ENCODE results near the gene EIF3I.

DNA sequence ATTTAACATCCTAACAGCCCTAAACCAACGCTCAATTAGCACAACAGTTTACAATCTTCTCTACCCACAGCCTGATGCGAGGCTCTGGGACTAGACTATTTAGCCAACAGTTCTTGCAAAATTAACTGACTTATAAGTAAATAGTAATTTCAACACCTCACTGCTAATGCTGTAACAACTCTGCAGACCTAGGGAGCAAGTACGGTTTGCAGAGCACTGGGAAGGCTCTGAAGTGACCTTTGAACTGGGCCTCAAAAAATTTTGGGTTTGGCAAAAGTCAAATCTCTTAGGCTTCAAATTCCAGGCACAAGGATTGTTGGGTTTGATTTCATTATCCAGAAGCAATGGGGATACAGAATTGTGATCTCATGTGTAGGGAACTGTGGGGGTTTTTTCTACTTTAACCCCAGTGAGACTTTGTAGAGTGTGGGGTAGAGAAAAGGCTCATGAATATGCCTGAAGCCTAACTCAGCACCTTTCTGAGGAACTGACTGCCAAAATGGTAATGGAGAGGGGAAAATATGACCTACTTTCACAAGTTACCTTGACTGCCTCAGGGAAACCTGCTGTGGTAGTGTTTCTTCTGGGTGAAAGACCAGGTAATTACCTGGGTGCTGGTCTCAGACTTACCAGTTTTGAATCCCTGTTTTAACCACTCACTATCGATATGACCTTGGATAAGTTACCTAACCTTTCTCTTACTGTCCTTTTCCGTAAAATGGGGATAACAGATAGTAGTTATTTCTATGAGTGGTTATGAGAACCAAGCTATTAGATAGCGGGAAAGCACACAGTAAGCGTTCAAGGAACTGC is 43.6 kb upstream of the EIF3I start:
- TF ChIP-seq NRF1 (IDR thresholded peaks at IDR 0.05; ENCODE audit: low read depth, low read length) (no peak), SIN3A (IDR thresholded peaks at IDR 0.05; ENCODE audit: borderline replicate concordance, low read depth, low read length) (no peak), EP300 (IDR thresholded peaks at IDR 0.05; ENCODE audit: borderline replicate concordance in 1 of 2, low read depth in 1 of 2, low read length in 1 of 2) (no peak), JUND (IDR thresholded peaks at IDR 0.05) (no peak), FOXJ3 (CRISPR knock-in tag; IDR thresholded peaks at IDR 0.05) (no peak), GATA2 (CRISPR knock-in tag; IDR thresholded peaks at IDR 0.05) (no peak), YY1 (IDR thresholded peaks at IDR 0.05; ENCODE audit: low read depth) (no peak), NFIC (IDR thresholded peaks at IDR 0.05; ENCODE audit: borderline replicate concordance) (no peak)
- TF ChIP-seq, protein P1, sequence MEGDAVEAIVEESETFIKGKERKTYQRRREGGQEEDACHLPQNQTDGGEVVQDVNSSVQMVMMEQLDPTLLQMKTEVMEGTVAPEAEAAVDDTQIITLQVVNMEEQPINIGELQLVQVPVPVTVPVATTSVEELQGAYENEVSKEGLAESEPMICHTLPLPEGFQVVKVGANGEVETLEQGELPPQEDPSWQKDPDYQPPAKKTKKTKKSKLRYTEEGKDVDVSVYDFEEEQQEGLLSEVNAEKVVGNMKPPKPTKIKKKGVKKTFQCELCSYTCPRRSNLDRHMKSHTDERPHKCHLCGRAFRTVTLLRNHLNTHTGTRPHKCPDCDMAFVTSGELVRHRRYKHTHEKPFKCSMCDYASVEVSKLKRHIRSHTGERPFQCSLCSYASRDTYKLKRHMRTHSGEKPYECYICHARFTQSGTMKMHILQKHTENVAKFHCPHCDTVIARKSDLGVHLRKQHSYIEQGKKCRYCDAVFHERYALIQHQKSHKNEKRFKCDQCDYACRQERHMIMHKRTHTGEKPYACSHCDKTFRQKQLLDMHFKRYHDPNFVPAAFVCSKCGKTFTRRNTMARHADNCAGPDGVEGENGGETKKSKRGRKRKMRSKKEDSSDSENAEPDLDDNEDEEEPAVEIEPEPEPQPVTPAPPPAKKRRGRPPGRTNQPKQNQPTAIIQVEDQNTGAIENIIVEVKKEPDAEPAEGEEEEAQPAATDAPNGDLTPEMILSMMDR (IDR thresholded peaks at IDR 0.05): no peak
- TF ChIP-seq, protein P2, sequence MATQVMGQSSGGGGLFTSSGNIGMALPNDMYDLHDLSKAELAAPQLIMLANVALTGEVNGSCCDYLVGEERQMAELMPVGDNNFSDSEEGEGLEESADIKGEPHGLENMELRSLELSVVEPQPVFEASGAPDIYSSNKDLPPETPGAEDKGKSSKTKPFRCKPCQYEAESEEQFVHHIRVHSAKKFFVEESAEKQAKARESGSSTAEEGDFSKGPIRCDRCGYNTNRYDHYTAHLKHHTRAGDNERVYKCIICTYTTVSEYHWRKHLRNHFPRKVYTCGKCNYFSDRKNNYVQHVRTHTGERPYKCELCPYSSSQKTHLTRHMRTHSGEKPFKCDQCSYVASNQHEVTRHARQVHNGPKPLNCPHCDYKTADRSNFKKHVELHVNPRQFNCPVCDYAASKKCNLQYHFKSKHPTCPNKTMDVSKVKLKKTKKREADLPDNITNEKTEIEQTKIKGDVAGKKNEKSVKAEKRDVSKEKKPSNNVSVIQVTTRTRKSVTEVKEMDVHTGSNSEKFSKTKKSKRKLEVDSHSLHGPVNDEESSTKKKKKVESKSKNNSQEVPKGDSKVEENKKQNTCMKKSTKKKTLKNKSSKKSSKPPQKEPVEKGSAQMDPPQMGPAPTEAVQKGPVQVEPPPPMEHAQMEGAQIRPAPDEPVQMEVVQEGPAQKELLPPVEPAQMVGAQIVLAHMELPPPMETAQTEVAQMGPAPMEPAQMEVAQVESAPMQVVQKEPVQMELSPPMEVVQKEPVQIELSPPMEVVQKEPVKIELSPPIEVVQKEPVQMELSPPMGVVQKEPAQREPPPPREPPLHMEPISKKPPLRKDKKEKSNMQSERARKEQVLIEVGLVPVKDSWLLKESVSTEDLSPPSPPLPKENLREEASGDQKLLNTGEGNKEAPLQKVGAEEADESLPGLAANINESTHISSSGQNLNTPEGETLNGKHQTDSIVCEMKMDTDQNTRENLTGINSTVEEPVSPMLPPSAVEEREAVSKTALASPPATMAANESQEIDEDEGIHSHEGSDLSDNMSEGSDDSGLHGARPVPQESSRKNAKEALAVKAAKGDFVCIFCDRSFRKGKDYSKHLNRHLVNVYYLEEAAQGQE (IDR thresholded peaks at IDR 0.05; ENCODE audit: low read depth, low read length): no peak
- TF ChIP-seq, protein P3, sequence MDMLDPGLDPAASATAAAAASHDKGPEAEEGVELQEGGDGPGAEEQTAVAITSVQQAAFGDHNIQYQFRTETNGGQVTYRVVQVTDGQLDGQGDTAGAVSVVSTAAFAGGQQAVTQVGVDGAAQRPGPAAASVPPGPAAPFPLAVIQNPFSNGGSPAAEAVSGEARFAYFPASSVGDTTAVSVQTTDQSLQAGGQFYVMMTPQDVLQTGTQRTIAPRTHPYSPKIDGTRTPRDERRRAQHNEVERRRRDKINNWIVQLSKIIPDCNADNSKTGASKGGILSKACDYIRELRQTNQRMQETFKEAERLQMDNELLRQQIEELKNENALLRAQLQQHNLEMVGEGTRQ (IDR thresholded peaks at IDR 0.05; ENCODE audit: borderline replicate concordance, low read depth, low read length): no peak

Data from SK-N-SH (cell line).